Right lobe of liver (tissue), 4 donors: ENCODE measurements around the gene PCNX3.

Experiments used
- CTCF ChIP-seq, 4 donors: fragments of 200-600 bp in 3 of 4; fragments of 450-650 bp in 1 of 4; IDR thresholded peaks; one replicate each; pipeline versions ENCODE4 v1.5.1 to v1.8.0; 2016 to 2022; ENCODE audit warnings: antibody characterized with exemption in 4 of 4, mild to moderate bottlenecking in 2 of 4
- POLR2A ChIP-seq: fragments of 450-650 bp; IDR thresholded peaks from one replicate; pipeline ENCODE4 v1.6.1; 2017; ENCODE audit warnings: antibody characterized with exemption, mild to moderate bottlenecking
- donor health status: DM: no; HTN: no; CAD: no.
- donor health status: DM: no; HTN: no; CAD: no.
- donor health status: DM: no; HTN: yes; CAD: no.

- TF ChIP-seq CTCF (IDR thresholded peaks at IDR 0.05) (no peak), POLR2A (no peak)
Observed at GRCh38 chr11:65586676-65587075, 28.9 kb upstream of the PCNX3 start.
